ENCODE measurements around the gene ERVFRD-1.
"Not testable (repeated sequence)": the region's sequence is repeated elsewhere in the genome, so short reads cannot be mapped to it uniquely, and the experiment has no call there.

Gene ERVFRD-1

DNA sequence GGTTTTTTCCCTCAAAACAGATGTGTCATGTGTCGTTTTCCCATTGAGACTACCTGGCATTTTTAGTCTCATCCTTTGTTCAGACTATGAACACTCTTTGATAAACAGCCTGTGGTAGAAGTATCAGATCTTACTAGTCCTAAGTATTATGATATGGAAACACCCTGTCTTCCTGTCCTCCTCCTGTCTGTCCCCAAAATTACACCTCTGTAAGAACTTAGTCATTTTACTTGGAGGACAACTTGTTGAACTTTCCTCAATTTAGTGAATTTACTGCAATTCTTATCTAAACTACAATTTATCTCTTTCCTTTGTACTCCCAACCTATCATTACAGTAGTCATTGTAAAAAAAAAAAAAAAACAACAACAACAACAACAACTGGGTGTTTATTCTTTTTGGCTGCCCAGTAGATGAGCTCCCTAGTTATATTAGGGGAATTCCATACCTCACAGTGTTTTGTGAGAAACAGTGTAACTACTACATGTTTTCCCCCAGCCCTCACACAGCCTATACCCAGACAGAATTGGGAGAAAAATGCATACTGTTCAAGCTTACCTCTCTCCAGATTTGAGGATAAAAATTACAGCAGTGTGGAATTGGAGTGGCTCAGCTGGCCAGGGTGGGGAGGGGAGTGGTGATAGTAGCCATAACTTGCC, 18.5 kb upstream of the ERVFRD-1 start:
- DNase-seq (ENCODE audit: low read depth), result no peak

DNA sequence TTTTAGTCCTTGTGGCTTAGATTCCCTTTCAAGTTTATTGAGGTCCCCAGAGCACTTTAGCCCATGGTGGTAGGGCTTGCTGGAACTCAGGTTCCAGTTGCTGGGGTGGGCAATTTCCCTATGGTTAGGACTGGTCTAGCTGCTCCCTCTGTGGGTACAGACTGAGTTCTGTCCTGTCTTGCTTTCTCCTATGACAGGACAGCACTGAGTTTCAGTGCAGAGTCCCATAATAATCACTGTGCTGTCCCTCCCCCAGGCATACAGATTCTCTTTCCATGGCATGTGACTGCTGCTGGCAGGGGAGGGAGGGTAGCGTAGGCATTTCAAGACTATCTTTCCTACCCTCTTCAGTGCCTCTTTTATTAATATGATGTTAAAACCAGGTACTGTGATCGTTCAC, 17.1 kb upstream of the ERVFRD-1 start:
- no peak for DNase-seq (ENCODE audit: low read depth)

DNA sequence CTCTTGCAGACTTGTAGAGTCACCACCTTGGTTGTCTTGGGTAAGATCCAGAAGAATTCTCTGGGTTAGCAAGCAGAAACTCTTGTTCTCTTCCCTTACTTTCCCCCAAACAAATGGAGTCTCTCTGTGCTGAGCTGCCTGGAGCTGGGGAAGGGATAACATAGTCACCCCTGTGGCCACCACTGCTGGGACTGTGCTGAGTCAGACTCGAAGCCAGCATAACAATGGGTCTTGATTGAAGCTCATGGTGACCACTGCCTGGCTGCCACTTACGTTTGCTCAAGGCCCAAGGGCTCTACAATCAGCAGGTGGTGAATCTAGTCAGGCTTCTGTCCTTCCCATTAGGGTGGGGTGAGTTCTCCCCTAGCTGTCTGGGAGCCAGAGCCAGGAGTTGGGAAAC, 15.4 kb upstream of the ERVFRD-1 start:
- DNase-seq (ENCODE audit: low read depth), result no peak

DNA sequence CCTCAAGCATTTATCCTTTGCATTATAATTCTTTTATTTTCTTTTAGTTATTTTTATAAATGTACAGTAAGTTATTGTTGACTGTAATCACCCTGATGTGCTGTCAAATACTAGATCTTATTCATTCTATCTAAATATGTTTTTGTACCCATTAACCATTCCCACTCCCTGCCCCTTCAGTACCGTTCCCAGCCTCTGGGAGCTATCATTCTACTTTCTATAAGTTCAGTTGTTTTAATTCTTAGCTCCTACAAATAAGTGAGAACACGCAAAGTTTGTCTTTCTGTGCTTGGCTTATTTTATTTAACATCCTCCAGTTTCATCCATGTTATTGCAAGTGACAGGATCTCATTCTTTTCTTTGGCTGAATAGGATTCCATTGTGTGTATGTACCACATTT, 12.5 kb upstream of the ERVFRD-1 start:
- DNase-seq (ENCODE audit: low read depth), result no peak

DNA sequence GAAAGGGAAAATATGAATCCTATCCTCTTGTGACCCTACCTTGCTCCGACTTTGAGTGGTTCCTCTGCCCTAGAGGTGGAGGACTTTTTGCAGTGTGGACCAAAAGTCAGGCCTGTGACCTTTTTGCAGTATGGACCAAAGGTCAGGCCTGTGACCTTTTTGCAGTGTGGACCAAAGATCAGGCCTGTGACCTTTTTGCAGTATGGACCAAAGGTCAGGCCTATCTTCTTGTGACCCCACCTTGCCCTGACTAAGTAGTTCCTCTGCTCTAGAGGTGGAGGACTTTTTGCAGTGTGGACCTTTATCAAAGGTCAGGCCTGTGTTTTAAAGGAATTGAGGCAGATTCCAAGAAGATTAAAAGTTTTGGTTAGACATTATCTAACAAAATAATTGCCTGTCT, 10.9 kb upstream of the ERVFRD-1 start:
- DNase-seq (ENCODE audit: low read depth), result no peak

DNA sequence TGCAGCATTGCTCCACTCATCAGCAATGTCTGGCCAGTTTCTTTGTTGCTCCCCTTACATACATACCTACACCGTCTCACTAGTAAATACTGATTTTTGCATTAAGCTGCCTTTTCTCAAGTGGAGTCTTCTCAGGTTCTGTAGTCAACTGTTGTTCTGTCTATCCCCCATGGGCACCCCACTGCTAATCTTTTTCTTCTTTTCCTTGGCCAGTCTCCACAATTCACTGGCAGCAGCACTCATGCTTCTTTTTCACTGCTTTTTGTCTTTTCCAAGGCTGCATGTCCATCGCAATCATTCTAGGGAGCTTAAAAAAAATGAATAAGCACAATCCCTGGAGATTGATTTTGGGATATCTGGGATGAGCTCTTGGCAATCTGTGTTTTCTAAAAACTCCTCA, 10.3 kb upstream of the ERVFRD-1 start:
- no peak for DNase-seq (ENCODE audit: low read depth)

DNA sequence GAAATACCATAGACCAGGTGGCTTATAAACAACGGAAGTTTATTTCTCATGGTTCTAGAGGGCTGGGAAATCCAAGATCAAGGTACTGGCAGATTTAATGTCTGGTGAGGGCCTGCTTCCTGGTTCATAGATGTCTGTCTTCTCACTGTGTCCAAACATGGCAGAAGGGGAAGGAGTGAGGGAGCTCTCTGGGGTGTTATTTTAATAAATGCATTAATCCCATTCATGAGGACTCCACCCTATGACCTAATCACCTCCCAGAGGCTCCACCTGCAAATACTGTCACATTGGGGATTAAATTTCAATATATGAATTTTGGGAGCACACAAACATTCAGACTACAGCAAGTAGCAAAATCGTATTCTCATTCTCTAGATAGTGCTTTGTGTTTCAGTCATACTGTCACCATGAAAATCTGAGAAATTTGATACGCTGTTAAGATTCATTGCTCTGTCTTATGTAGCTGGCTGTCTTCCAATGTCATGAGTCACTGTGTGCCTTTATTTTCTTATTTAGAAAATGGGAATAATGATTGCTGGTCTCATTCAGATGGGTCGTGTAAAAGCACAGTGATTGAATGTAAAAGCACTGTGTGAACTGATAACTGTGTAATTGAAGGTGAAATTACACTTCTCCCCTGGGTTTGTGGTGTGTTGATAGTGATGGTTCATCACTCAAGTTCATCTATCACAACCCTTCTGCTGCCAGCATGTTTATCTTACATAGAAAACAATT, 8.9 kb upstream of the ERVFRD-1 start:
- DNase-seq (ENCODE audit: low read depth), result no peak

DNA sequence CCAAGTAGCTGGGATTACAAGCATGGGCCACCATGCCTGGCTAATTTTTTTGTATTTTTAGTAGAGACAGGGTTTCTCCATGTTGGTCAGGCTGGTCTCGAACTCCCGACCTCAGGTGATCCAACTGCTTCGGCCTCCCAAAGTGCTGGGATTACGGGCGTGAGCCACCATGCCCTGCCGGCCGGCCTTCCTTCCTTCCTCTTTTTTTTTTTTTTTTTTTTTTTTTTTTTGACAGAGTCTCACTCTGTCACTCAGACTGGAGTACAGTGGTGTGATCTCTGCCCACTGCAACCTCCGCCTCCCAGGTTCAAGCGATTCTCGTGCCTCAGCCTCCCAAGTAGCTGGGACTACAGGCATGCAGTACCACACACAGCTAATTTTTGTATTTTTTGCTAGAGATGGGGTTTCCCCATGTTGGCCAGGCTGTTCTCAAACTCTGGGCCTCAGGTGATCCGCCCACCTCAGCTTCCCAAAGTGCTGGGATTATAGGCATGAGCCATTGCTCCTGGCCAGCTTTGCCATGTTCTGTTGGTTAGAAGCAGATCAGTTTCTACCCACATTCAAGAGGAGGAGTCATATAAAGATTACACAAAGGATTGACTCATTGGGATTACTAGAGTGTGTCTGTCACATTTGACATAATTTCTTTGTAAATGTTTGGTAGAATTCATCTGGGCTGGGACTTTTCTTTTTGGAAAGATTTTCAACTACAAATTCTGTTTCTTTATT, 4.4 kb upstream of the ERVFRD-1 start:
- not testable (repeated sequence) for DNase-seq (ENCODE audit: low read depth)

DNA sequence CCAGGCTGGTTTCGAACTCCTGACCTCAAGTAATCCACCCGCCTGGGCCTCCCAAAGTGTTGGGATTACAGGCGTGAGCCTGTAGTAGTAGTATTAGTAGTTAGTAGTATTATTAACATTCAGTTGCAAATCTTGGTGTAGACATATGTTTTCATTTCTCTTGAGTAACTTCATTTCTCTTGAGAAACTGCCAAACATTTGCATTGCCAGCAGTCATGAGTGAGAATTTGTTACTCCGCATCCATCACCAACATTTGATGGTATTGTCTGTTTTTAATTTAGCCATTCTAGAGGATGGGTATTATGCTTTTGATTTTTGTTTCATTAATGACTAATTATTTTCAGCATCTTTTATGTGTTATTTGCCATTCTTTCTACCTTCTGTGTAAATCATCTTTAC, 1.5 kb upstream of the ERVFRD-1 start:
- no peak for DNase-seq (ENCODE audit: low read depth)

DNA sequence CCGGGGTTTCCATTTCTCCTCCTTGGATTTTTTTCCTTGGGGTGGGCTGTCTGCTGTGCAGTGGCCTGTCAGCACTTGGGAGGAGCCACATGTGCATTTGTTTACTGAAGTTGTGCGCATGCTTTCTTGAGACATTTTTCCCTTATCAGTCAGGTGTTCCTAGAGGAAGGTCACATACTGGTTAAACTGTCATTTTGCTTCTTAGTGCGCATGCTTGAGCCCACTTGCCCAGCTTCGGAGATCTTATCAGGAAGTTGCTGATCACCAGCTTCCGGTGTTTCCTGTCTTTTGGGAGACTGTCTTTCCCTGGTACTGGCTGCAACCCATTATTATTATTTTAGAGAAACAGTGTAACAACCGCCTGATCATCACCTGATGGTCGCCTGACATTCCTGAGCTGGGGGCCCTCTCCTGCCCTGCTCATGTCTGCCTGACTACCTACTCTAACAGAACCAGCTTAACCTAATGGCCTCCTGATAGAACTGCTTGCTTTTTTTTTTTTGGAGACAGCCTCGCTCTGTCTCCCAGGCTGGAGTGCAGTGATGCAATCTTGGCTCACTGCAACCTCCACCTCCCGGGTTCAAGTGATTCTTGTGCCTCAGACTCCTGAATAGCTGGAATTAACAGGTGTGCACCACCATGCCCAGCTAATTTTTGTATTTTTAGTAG, 378 bp upstream of the ERVFRD-1 start:
- DNase-seq (ENCODE audit: low read depth), result no peak

DNA sequence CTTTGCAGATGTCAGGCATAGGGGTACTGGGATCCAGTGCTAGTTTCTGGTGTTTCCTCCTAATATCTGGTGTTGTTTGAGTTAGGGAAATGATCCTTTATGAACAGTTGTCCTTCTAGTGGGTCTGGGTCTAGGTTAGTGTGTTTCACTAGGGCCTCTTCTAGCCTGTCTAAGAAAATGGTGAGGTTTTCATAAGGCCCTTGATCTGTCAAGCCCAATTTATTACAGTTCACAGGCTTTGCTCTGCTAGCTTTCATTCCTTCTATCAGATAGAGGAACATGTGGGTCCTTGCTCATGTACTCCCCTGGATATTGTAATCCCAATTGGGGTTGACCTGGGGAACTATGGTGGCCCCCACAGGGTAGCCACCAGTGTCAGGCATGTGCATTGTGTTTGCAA, 2.8 kb downstream of the ERVFRD-1 start:
- DNase-seq (ENCODE audit: low read depth), result no peak

DNA sequence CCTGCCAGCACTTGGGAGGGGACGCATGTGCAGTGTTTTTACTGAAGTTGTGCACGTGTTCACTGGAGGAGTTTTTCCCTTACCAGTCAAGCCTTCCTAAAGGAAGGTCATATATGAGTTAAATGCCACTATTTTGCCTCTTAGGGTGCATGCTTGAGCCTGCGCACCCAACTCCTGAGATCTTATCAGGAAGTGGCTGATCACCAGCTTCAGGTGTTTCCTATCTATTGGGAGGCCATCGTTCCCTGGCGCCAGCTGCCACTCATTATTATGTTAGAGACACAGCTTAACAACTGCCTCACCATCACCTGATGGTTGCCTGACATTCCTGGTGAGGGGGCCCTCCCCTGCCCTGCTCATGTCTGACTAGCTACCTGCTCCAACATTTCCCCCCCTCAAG, 8.5 kb downstream of the ERVFRD-1 start:
- no peak for DNase-seq (ENCODE audit: low read depth)

DNA sequence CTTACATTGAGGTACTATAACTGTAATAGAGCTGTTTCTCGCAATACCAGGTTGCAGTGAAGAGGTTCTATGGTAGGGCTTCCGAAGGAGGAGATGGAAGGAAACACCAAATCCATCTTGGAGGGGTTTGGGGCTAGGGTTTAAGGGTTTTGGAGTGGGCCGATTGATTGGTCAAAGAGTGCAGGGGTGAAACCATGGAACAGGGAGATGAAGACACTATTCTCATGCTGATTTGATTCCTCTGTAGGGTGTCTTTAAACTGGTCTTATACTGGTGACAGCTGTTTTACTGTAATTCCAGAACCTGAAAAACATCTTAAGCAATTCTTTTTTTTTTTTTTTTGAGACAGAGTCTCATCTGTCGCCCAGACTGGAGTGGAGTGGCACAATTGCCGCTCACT, 10.1 kb downstream of the ERVFRD-1 start:
- no peak for DNase-seq (ENCODE audit: low read depth)

DNA sequence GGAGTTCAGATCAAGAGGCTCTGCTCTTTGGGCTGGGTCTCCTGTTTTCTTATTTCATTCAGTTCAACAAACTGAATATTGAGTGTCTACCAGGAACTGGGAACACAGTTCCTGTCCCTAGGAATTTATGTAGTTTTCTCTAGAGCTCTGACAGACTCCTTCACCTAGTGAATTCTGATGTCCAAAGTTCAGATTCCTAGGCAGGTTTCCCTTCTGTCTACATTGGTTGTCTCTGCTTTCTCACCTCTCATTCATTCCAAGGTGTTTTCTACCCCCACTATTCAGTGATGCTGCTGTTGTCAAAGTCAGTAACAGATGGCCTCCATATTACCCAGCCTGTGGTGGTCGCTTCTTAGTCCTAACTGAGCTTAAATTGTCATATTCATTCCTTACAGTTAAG, 13.5 kb downstream of the ERVFRD-1 start:
- no peak for DNase-seq (ENCODE audit: low read depth)

DNA sequence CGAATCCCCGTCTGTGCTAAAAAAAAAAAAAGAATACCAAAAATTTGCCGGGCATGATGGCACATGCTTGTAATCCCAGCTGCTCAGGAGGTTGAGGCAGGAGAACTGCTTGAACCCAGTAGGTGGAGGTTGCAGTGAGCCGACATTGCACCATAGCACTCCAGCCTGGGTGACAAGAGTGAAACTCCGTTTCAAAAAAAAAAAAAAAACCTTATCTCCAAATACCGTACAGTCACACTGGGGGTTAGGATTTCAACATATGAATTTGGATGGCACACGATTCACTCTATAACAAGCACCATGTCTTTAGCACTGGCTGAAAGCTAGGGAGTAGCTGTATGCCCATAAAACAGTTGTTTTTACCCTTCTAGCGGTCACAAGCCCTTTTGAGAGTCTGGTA, 14.0 kb downstream of the ERVFRD-1 start:
- no peak for DNase-seq (ENCODE audit: low read depth)

DNA sequence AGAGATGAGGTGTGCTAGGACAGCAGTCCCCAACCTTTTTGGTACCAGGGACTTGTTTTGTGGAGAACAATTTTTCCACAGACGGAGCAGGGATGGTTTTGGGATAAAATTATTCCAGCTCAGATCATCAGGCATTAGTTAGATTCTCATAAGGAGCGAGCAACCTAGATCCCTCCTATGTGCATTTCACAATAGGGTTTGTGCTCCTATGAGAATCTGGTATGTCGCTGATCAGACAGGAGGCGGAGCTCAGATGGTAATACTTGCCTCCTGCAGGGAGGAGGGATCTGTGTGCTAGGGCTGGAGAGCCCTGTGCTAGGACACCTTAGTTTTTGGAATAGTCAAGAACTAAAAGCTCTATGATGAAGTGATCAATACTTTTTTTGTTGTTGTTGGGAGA, 15.4 kb downstream of the ERVFRD-1 start:
- no peak for DNase-seq (ENCODE audit: low read depth)

DNA sequence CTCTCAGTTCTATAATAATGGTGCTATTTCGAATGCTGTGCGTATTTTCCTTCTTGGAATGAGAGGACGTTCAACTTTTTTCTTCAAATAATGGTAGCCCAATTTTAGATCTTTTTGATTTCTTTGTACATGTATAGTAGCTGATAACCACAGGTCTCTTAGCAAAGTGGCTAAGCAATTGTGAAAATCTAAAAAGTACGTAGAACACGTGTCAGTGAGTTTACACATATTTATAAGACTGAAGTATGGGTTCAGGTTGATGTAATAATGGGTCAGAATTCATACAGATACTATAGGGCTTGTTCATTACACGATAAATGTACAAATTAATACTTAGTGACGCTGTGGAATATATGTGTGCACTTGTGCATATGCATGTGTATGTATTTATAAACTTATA, 16.6 kb downstream of the ERVFRD-1 start:
- DNase-seq (ENCODE audit: low read depth), result no peak

DNA sequence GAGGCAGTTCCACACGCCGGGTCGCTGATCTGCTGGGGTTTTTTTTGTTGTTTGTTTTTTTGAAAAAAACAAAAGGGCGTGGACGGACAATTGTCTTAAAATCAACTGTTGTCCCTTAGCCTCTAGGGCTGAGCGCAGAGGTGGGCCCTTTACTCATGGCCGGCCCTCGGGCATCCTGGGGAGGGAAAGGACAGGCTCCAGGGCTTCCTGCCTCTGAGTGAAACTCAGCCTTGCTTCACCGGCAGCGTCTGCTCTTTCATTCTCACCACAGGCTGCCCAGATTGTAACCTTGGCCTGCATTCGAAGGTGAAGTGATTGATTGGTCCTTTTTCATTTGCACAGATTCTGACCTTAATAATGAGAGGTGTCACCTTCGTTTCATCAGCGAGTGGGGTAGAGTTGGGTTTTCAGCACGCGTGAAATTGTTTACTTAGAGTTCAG, 17.1 kb downstream of the ERVFRD-1 start:
- DNase-seq (ENCODE audit: low read depth), result peak; percentile 13

DNA sequence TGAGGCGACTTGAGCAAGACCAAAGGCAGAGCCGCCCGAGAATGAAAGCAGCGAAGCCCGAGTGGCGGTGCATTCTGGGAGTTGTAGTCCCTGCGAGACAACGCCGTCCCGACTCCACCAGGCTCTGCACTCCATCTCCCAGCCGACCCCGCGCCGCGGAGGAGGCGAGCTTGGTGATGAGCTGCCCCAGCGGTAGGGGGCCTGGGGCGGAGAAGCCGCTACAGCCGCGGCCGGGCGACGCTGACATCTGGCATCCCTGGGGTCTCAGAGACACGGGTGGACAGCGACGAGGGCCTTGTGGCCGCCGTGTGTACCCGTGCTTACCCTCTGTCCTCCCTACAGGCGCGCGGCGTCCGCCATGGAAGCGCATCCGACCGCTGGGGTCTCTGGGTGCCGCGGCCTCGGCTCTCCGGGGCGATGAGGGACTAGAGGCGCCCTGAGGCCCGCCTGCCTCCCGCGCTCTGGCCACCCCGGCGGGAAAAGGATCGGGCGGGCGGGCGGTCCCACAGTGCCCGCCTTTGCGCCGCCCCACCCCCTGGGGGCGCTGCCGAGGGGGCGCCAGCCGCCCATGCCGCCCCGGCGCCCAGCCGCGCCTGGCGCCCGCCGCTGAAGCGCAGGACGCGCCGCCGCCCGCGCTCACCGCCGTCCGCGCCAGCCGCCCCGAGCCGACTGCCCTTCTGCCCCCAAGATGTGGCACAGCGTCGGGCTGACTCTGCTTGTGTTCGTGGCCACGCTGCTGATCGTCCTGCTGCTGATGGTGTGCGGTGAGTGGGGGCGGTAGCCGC, 17.7 kb downstream of the ERVFRD-1 start, which contains the start of gene SMIM13:
Gene SMIM13 (plus strand): TSS at position 209 of the 785 bp plus-strand sequence. CDS start 480 bp downstream, at position 689.
- peak; percentile 91 for DNase-seq (ENCODE audit: low read depth)

DNA sequence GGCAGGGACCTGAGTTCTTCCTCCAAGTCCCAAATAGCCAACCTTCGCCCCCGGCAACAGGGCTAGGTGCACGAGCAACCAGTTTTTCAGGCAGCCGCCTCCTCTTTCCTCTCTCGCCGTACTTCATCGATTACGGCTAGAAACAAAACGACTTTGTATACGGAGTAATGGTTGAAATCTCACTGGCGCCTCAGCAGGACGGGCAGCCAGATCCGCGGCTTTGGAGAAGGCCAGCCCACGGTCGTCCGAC, 18.2 kb downstream of the ERVFRD-1 start:
- DNase-seq (ENCODE audit: low read depth), result no peak

DNA sequence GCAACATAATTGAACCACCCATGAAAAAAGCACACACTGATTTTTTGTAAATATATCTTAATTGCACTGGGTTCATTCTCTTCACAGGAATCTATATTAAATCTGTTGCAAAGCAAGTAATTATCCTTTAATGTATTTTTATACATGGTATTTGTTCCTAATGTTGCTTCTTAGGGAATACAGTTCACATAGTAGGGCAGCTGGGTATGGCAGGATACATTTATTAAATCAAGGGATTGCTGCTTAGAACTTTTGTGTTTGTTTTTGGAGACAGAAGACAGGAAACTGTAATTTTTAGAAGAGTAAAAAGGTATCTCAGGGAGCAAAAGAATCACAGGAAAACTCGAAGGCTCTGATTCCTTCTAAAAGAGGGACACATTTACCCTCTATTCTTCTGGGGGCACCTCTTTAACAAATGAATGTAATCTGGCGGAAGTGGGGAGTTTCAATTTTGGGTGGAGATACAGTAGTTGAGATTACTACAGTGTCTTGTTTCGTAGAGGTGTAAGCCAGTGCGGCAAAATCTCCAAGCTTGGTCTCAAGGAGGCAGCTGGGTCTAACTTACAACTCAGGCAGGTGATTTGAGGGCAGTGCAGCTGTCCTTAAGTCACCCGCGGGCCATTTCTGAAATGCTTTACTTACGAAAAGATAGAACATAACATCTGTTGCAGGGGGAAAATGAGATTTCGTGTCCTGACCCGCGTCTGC, 18.7 kb downstream of the ERVFRD-1 start:
- peak; percentile 2 for DNase-seq (ENCODE audit: low read depth)
